Lung (tissue), 12 donors: ENCODE measurements around the gene SERBP1. TPM values are rescaled to one million over a fixed set of nuclear protein-coding genes. Genes with fewer than 3 reads are reported as not detected.

Experiments
- ATAC-seq: fragments of 200-7000 bp; cut with Tn5 transposase; one replicate; pipeline ENCODE4 v1.9.1; 2020; ENCODE audit warnings: moderate number of reproducible peaks; ENCODE audit not compliant: insufficient read depth, low FRiP score
- DNase-seq, 3 donors: peaks; one replicate each; pipeline ENCODE4 v3.0.0-alpha.2; 2013 to 2017
- H3K27ac ChIP-seq, 2 donors: one replicate each; pipeline ENCODE4 v1.5.1; 2013; ENCODE audit warnings: mild to moderate bottlenecking in 2 of 2, moderate library complexity in 2 of 2, control low read depth in 1 of 2, inconsistent platforms in 1 of 2, low read depth in 1 of 2, low read length in 1 of 2
- H3K27me3 ChIP-seq, 3 donors: one replicate each; pipeline ENCODE4 v1.5.1; 2013; ENCODE audit warnings: low read length in 2 of 3; ENCODE audit not compliant: control insufficient read depth in 3 of 3, insufficient read depth in 3 of 3
- H3K36me3 ChIP-seq, 4 donors: one replicate each; pipeline ENCODE4 v1.5.1; 2013; ENCODE audit warnings: low read length in 4 of 4, mild to moderate bottlenecking in 1 of 4, moderate library complexity in 1 of 4; ENCODE audit not compliant: control insufficient read depth in 4 of 4, insufficient read depth in 4 of 4
- H3K4me1 ChIP-seq, 5 donors: one replicate each; pipeline ENCODE4 v1.5.1; 2013; ENCODE audit warnings: low read length in 5 of 5, mild to moderate bottlenecking in 2 of 5, moderate library complexity in 1 of 5; ENCODE audit not compliant: control insufficient read depth in 5 of 5, insufficient read depth in 5 of 5
- H3K4me3 ChIP-seq: one replicate; pipeline ENCODE4 v1.5.1; 2013; ENCODE audit warnings: mild to moderate bottlenecking, control low read depth, moderate library complexity
- H3K9ac ChIP-seq, 2 donors: one replicate each; pipeline ENCODE4 v1.5.1; 2013; ENCODE audit warnings: low read length in 2 of 2, control low read depth in 1 of 2; ENCODE audit not compliant: insufficient read depth in 1 of 2
- H3K9me3 ChIP-seq, 4 donors: one replicate each; pipeline ENCODE4 v1.5.1; 2013; ENCODE audit warnings: low read length in 3 of 4, mild to moderate bottlenecking in 1 of 4, moderate library complexity in 1 of 4; ENCODE audit not compliant: control insufficient read depth in 4 of 4, insufficient read depth in 3 of 4
- CTCF ChIP-seq: IDR thresholded peaks from 2 replicates; pipeline ENCODE4 v1.5.1; 2012; ENCODE audit warnings: mild to moderate bottlenecking; ENCODE audit errors: control extremely low read depth, extremely low read depth
- WGBS, 2 donors: extraction: QIAGEN DNeasy Blood & Tissue Kit; methylation state at CpG; one replicate each; pipeline ENCODE4 v1.1.7; 2013; 5-methylcytosine and 5-hydroxymethylcytosine counted together
- polyA plus RNA-seq, 2 donors: library from polyadenylated mRNA; stranded (reverse); fragments of 200-250 nt; gene quantifications; one replicate each; pipeline ENCODE4 v1.2.1, GENCODE V29; 2013
- total RNA-seq, 2 donors: library from RNA; depleted of rRNA in 1 of 2; stranded (reverse); fragments of >200 nt in 1 of 2; gene quantifications; one replicate each; pipeline ENCODE4 v1.2.1, GENCODE V29; 2014 to 2021
- donor health status: control.
- donor health status: control.
- donor health status: Bipolar disorder and iron deficiency.
- donor health status: healthy.
- donor health status: DM: yes; HTN: yes; CAD: no.

The SERBP1 gene
- total and polyA plus RNA-seq, 4 donors = 72.2 to 220 (median 149) TPM

- no peak overlapping the region for H3K4me3 ChIP-seq
- H3K9me3 ChIP-seq = no peaks in the 10 kb centered on the region
- TF ChIP-seq CTCF = no peak
- H3K36me3 ChIP-seq = no peaks in the 10 kb centered on the region
- H3K27me3 ChIP-seq = peaks cover 0 to 2% (median 0%) of the 10 kb centered on the region in 3 donors
- WGBS, 2 donors = 54 to 60% methylated on average over 4 of the region's 4 CpGs
- ATAC-seq = no peak
- no peak overlapping the region for H3K27ac ChIP-seq
- peaks cover 6 to 16% (median 8%) of the 10 kb centered on the region in 5 donors for H3K4me1 ChIP-seq
- DNase-seq = no peak
- no peak overlapping the region for H3K9ac ChIP-seq
These were observed 35.2 kb upstream of the SERBP1 start for GRCh38 chr1:67465375-67465774.

GRCh38 chr1:67464746-67465145, 34.5 kb upstream of the SERBP1 start:
- H3K9ac ChIP-seq = no peak overlapping the region
- ATAC-seq (no peak), DNase-seq (no peak)
- H3K36me3 ChIP-seq = no peaks in the 10 kb centered on the region
- no peak overlapping the region for H3K27ac ChIP-seq
- H3K4me1 ChIP-seq = peaks cover 8 to 16% (median 12%) of the 10 kb centered on the region in 5 donors
- no peak for TF ChIP-seq CTCF
- no peak overlapping the region for H3K4me3 ChIP-seq
- H3K27me3 ChIP-seq = peaks cover 0 to 2% (median 0%) of the 10 kb centered on the region in 3 donors
- H3K9me3 ChIP-seq = no peaks in the 10 kb centered on the region
- WGBS, 2 donors = 89 to 92% methylated on average over 5 of the region's 5 CpGs

- Histone ChIP-seq H3K4me1 (peaks cover 8 to 16% (median 14%) of the 10 kb centered on the region in 5 donors), H3K4me3 (no peak overlapping the region), H3K27me3 (peaks cover 0 to 2% (median 0%) of the 10 kb centered on the region in 3 donors), H3K27ac (no peak overlapping the region), H3K9me3 (peaks cover 0 to under 1% (median 0%) of the 10 kb centered on the region in 4 donors), H3K9ac (peak overlapping the region in 1 of 2 donors; percentile 1), H3K36me3 (no peaks in the 10 kb centered on the region)
- no peak for ATAC-seq
- no peak for DNase-seq
- WGBS, 2 donors = 94 to 98% methylated on average over 2 of the region's 2 CpGs
- no peak for TF ChIP-seq CTCF
These were observed 33.9 kb upstream of the SERBP1 start for GRCh38 chr1:67464058-67464457.
